ENCODE measurements around the gene HK1. TPM values are rescaled to one million over a fixed set of nuclear protein-coding genes. Genes with fewer than 3 reads are reported as not detected.
"Not testable (repeated sequence)": the region's sequence is repeated elsewhere in the genome, so short reads cannot be mapped to it uniquely, and the experiment has no call there.

Gene HK1
- total and polyA plus RNA-seq, 4 donors = 1.8 to 166 (median 7.4) TPM

- DNase-seq (ENCODE audit: low spot score) = no peak
- Histone ChIP-seq H3K27ac (ENCODE audit: low read depth in 1 of 2, low read length in 2 of 2) (no peak overlapping the region), H3K4me3 (ENCODE audit: low read depth in 1 of 3, low read length in 3 of 3) (no peak overlapping the region), H3K9me3 (ENCODE audit: control insufficient read depth in 4 of 4, low read length in 3 of 4) (no peaks in the 10 kb centered on the region), H3K4me1 (ENCODE audit: control insufficient read depth in 4 of 4, insufficient read depth in 4 of 4, low read length in 3 of 4) (peaks cover 0 to 3% (median 0%) of the 10 kb centered on the region in 4 donors), H3K9ac (ENCODE audit: low read depth in 1 of 2, low read length in 2 of 2) (no peak overlapping the region), H3K36me3 (ENCODE audit: control insufficient read depth in 4 of 4, insufficient read depth in 3 of 4, low read depth in 1 of 4, low read length in 3 of 4) (no peaks in the 10 kb centered on the region), H3K27me3 (ENCODE audit: control insufficient read depth in 4 of 4, insufficient read depth in 4 of 4, low read length in 3 of 4) (peaks cover 0 to 2% (median 0%) of the 10 kb centered on the region in 4 donors)
- TF ChIP-seq YY1 (IDR thresholded peaks at IDR 0.05) (no peak), RXRA (IDR thresholded peaks at IDR 0.05) (no peak), MAX (IDR thresholded peaks at IDR 0.05) (no peak), JUND (IDR thresholded peaks at IDR 0.05) (no peak), GABPA (IDR thresholded peaks at IDR 0.05 in 1 of 2, conservative IDR thresholded peaks at IDR 0.05 in 1 of 2) (no peak), ZBTB33 (IDR thresholded peaks at IDR 0.05) (no peak), REST (IDR thresholded peaks at IDR 0.05) (no peak), HNF4G (IDR thresholded peaks at IDR 0.05) (no peak), EGR1 (IDR thresholded peaks at IDR 0.05; ENCODE audit: low read depth in 2 of 2) (no peak), ATF3 (IDR thresholded peaks at IDR 0.05) (no peak), TAF1 (conservative IDR thresholded peaks at IDR 0.05) (no peak), SP1 (IDR thresholded peaks at IDR 0.05) (no peak), NR2F2 (IDR thresholded peaks at IDR 0.05) (no peak), FOXA1 (IDR thresholded peaks at IDR 0.05) (no peak), RAD21 (IDR thresholded peaks at IDR 0.05) (no peak), CTCF (IDR thresholded peaks at IDR 0.05; ENCODE audit: low read depth, low read length, missing input control) (no peak), HNF4A (conservative IDR thresholded peaks at IDR 0.05) (no peak)
- WGBS = 86% methylated on average over 8 of the region's 8 CpGs
These were observed 3.5 kb downstream of the HK1 start for GRCh38 chr10:69281507-69282413.

GRCh38 chr10:69284402-69284801 lies 6.1 kb downstream of the HK1 start:
- H3K36me3 ChIP-seq (ENCODE audit: control insufficient read depth in 4 of 4, insufficient read depth in 3 of 4, low read depth in 1 of 4, low read length in 3 of 4); H3K27ac ChIP-seq (ENCODE audit: low read depth in 1 of 2, low read length in 2 of 2); H3K4me3 ChIP-seq (ENCODE audit: low read depth in 1 of 3, low read length in 3 of 3); DNase-seq (ENCODE audit: low spot score); H3K4me1 ChIP-seq (ENCODE audit: control insufficient read depth in 4 of 4, insufficient read depth in 4 of 4, low read length in 3 of 4); H3K9me3 ChIP-seq (ENCODE audit: control insufficient read depth in 4 of 4, low read length in 3 of 4); H3K9ac ChIP-seq (ENCODE audit: low read depth in 1 of 2, low read length in 2 of 2); H3K27me3 ChIP-seq (ENCODE audit: control insufficient read depth in 4 of 4, insufficient read depth in 4 of 4, low read length in 3 of 4): not testable (repeated sequence)
- WGBS = 91% methylated on average over 6 of the region's 6 CpGs

Data from liver (tissue), 9 donors.